ENCODE data around the gene VAPB.

The VAPB gene

GRCh38 chr20:58432186-58432954 lies 43.3 kb downstream of the VAPB start:
- Histone ChIP-seq H3K36me3 (peaks cover 79% of the 10 kb centered on the region), H3K9me3 (peaks cover 2% of the 10 kb centered on the region; the same call in 1 of the 2 replicates), H3K4me3 (no peak overlapping the region), H3K27me3 (no peaks in the 10 kb centered on the region), H3K9ac (peak overlapping the region; percentile 9; the same call in 1 of the 2 replicates), H3K4me1 (peaks cover 29% of the 10 kb centered on the region), H4K20me1 (peaks cover 91% of the 10 kb centered on the region), H3K4me2 (peak overlapping the region; percentile 69), H3K27ac (peak overlapping the region; percentile 45)
- no peak for TF ChIP-seq Cebpa-rat (IDR thresholded peaks at IDR 0.05)

GRCh38 chr20:58433029-58433647 lies 44.1 kb downstream of the VAPB start:
- peaks cover 29% of the 10 kb centered on the region for H3K4me1 ChIP-seq
- peak overlapping the region; percentile 45 for H3K27ac ChIP-seq
- no peaks in the 10 kb centered on the region for H3K27me3 ChIP-seq
- no peaks in the 10 kb centered on the region for H3K9me3 ChIP-seq
- no peak for TF ChIP-seq Cebpa-rat (IDR thresholded peaks at IDR 0.05)
- H4K20me1 ChIP-seq = peaks cover 98% of the 10 kb centered on the region
- H3K4me3 ChIP-seq = no peak overlapping the region
- H3K36me3 ChIP-seq = peaks cover 79% of the 10 kb centered on the region
- H3K4me2 ChIP-seq = peak overlapping the region; percentile 69
- peak overlapping the region; percentile 9; the same call in 1 of the 2 replicates for H3K9ac ChIP-seq

GRCh38 chr20:58433759-58434158 lies 44.7 kb downstream of the VAPB start:
- TF ChIP-seq Cebpa-rat (IDR thresholded peaks at IDR 0.05) = no peak
- H4K20me1 ChIP-seq = peaks cover 98% of the 10 kb centered on the region
- H3K36me3 ChIP-seq = peaks cover 78% of the 10 kb centered on the region
- H3K4me1 ChIP-seq = peaks cover 29% of the 10 kb centered on the region
- H3K9ac ChIP-seq = no peak overlapping the region
- H3K4me2 ChIP-seq = peak overlapping the region; percentile 69
- peak overlapping the region; percentile 45 for H3K27ac ChIP-seq
- no peaks in the 10 kb centered on the region for H3K9me3 ChIP-seq
- no peak overlapping the region for H3K4me3 ChIP-seq
- H3K27me3 ChIP-seq = no peaks in the 10 kb centered on the region

- H3K27me3 ChIP-seq = no peaks in the 10 kb centered on the region
- H3K4me3 ChIP-seq = no peak overlapping the region
- no peaks in the 10 kb centered on the region for H3K9me3 ChIP-seq
- H3K27ac ChIP-seq = no peak overlapping the region
- peaks cover 98% of the 10 kb centered on the region for H4K20me1 ChIP-seq
- H3K4me1 ChIP-seq = peaks cover 29% of the 10 kb centered on the region
- peaks cover 77% of the 10 kb centered on the region for H3K36me3 ChIP-seq
- no peak overlapping the region for H3K4me2 ChIP-seq
- no peak for TF ChIP-seq Cebpa-rat (IDR thresholded peaks at IDR 0.05)
- H3K9ac ChIP-seq = no peak overlapping the region
These were observed 45.3 kb downstream of the VAPB start for GRCh38 chr20:58434326-58434725.

- H4K20me1 ChIP-seq = peaks cover 99% of the 10 kb centered on the region
- no peaks in the 10 kb centered on the region for H3K27me3 ChIP-seq
- H3K4me1 ChIP-seq = peaks cover 29% of the 10 kb centered on the region
- no peak overlapping the region for H3K4me2 ChIP-seq
- no peak overlapping the region for H3K9ac ChIP-seq
- H3K9me3 ChIP-seq = no peaks in the 10 kb centered on the region
- peaks cover 79% of the 10 kb centered on the region for H3K36me3 ChIP-seq
- TF ChIP-seq Cebpa-rat (IDR thresholded peaks at IDR 0.05) = no peak
- H3K4me3 ChIP-seq = no peak overlapping the region
- H3K27ac ChIP-seq = no peak overlapping the region
These were observed 46.2 kb downstream of the VAPB start for GRCh38 chr20:58435237-58435636.

- H4K20me1 ChIP-seq = peaks cover 96% of the 10 kb centered on the region
- H3K36me3 ChIP-seq = peaks cover 79% of the 10 kb centered on the region
- no peak overlapping the region for H3K4me3 ChIP-seq
These were observed 48.0 kb downstream of the VAPB start for GRCh38 chr20:58436868-58437645.

GRCh38 chr20:58438970-58439808 lies 50.2 kb downstream of the VAPB start:
- H3K4me1 ChIP-seq = peaks cover 18% of the 10 kb centered on the region
- H3K36me3 ChIP-seq = peaks cover 84% of the 10 kb centered on the region
- no peaks in the 10 kb centered on the region for H3K27me3 ChIP-seq
- no peak overlapping the region for H3K4me2 ChIP-seq
- H4K20me1 ChIP-seq = peaks cover 92% of the 10 kb centered on the region
- H3K27ac ChIP-seq = no peak overlapping the region
- H3K9me3 ChIP-seq = no peaks in the 10 kb centered on the region
- H3K4me3 ChIP-seq = no peak overlapping the region
- no peak for TF ChIP-seq Cebpa-rat (IDR thresholded peaks at IDR 0.05)
- H3K9ac ChIP-seq = no peak overlapping the region

More at GRCh38 chr20:58436868-58437645, 48.0 kb downstream of the VAPB start:
- no peak for TF ChIP-seq Cebpa-rat (IDR thresholded peaks at IDR 0.05)
- H3K9me3 ChIP-seq = no peaks in the 10 kb centered on the region
- peaks cover 25% of the 10 kb centered on the region for H3K4me1 ChIP-seq
- H3K27ac ChIP-seq = no peak overlapping the region
- no peaks in the 10 kb centered on the region for H3K27me3 ChIP-seq
- H3K4me2 ChIP-seq = no peak overlapping the region
- no peak overlapping the region for H3K9ac ChIP-seq

GRCh38 chr20:58440021-58440767 lies 51.2 kb downstream of the VAPB start:
- Histone ChIP-seq H3K27me3 (no peaks in the 10 kb centered on the region), H3K27ac (no peak overlapping the region), H3K9me3 (no peaks in the 10 kb centered on the region), H3K4me3 (no peak overlapping the region), H4K20me1 (peaks cover 92% of the 10 kb centered on the region), H3K9ac (no peak overlapping the region), H3K4me1 (peaks cover 28% of the 10 kb centered on the region), H3K36me3 (peaks cover 81% of the 10 kb centered on the region), H3K4me2 (no peak overlapping the region)
- no peak for TF ChIP-seq Cebpa-rat (IDR thresholded peaks at IDR 0.05)
